HepG2 (cell line): ENCODE data around the gene SLC25A45.

Source experiments
- FOSL1 ChIP-seq: sonication (generic); formaldehyde crosslinking; IDR thresholded peaks from 2 replicates; pipeline ENCODE4 v1.9.0; 2021; ENCODE audit warnings: missing genetic modification reagents, borderline replicate concordance
- TAF1 ChIP-seq: sonication (generic); formaldehyde crosslinking; IDR thresholded peaks from 2 replicates; pipeline ENCODE4 v1.4.0; 2020; ENCODE audit warnings: missing genetic modification reagents
- ZNF431 ChIP-seq: sonication (generic); formaldehyde crosslinking; IDR thresholded peaks from 2 replicates; pipeline ENCODE4 v1.9.0; 2022; ENCODE audit warnings: missing genetic modification reagents, low read depth, mild to moderate bottlenecking, borderline replicate concordance

DNA sequence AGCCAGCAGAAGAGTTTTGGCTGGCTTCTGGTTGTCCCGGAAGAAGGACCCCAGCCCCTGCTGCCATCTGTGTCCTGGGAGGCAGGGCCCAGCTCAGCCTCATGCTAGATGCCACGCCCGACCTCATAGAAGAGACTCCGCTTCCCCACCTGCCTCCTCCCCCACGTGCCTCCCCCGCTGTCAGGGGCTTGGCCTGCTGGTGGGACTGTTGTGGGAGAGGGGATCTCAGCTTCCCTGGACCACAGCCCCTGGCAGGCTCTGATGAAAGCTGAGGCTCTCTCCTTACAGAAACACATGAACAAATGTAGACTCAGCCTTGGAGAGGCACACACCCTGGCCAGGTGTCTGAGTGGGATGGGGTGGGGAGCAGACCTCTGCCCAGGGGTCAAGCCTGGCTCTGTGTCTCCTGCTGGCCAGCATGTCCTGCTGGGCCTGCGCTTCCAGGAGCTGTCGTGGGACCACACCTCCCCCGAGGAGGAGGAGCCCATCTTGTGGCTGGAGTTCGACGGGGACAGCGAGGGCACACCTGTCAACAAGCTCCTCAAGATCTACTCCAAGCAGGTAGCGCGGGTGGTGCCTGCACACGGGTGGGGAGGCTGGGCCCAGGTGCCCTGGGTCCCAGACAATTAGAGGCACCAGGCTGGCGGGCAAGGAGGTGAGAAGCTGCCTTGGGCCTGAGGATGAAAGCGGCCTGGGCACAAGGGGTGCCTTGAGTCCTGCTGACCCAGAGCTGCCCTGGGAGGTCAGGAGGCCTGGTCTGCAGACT is 18.0 kb upstream of the SLC25A45 start:
- TF ChIP-seq ZNF431 (CRISPR knock-in tag) (no peak), FOSL1 (no peak), TAF1 (no peak)
